Keratinocyte (primary cell): Measurements from ENCODE around the gene ITGB2. TPM values are rescaled to one million over a fixed set of nuclear protein-coding genes. Genes with fewer than 3 reads are reported as not detected.

Experiments
- DNase-seq: peaks from one replicate; pipeline ENCODE4 v3.0.0-alpha.2; 2011; ENCODE audit warnings: low read depth, missing footprints, low spot score
- FAIRE-seq: peaks from 2 replicates; lab custom pipeline; 2011; peaks lifted over from hg19 to GRCh38; lab: Jason Lieb, UNC
- H2AFZ ChIP-seq: 2 replicates; pipeline ENCODE4 v1.6.0; 2012; ENCODE audit warnings: low read length, control low read depth, inconsistent platforms; ENCODE audit not compliant: control insufficient read depth
- H3K27ac ChIP-seq: 2 replicates; pipeline ENCODE4 v1.5.1; 2011; ENCODE audit warnings: low read length; ENCODE audit not compliant: control insufficient read depth, insufficient read depth
- H3K27me3 ChIP-seq: 3 replicates; pipeline ENCODE4 v1.6.0; 2011; ENCODE audit warnings: low read length; ENCODE audit not compliant: control insufficient read depth, insufficient read depth; ENCODE audit errors: extremely low read depth
- H3K36me3 ChIP-seq, 2 experiments: 2 replicates in 1 of 2; 3 replicates in 1 of 2; pipeline ENCODE4 v1.5.1; 2011; ENCODE audit warnings: low read length in 2 of 2, mild to moderate bottlenecking in 1 of 2; ENCODE audit not compliant: control insufficient read depth in 2 of 2, insufficient read depth in 2 of 2; ENCODE audit errors: extremely low read depth in 1 of 2
- H3K4me1 ChIP-seq: 3 replicates; pipeline ENCODE4 v1.5.1; 2011; ENCODE audit warnings: low read length; ENCODE audit not compliant: control insufficient read depth, insufficient read depth; ENCODE audit errors: extremely low read depth
- H3K4me2 ChIP-seq: 3 replicates; pipeline ENCODE4 v1.6.0; 2011; ENCODE audit warnings: low read depth, low read length; ENCODE audit not compliant: control insufficient read depth, insufficient read depth; ENCODE audit errors: extremely low read depth
- H3K4me3 ChIP-seq, 3 experiments: fragments of 200-600 bp in 1 of 3; sonication (generic) in 1 of 3; 2 replicates in 2 of 3; 3 replicates in 1 of 3; pipeline ENCODE4 v1.5.1; 2011 to 2016; ENCODE audit warnings: low read length in 3 of 3, mild to moderate bottlenecking in 3 of 3, control low read depth in 2 of 3, inconsistent platforms in 1 of 3, low read depth in 1 of 3, mixed read lengths in 1 of 3, mixed run types in 1 of 3, moderate library complexity in 1 of 3; ENCODE audit not compliant: control insufficient read depth in 2 of 3, insufficient read depth in 2 of 3; ENCODE audit errors: extremely low read depth in 1 of 3
- H3K79me2 ChIP-seq: 2 replicates; pipeline ENCODE4 v1.6.0; 2012; ENCODE audit warnings: low read length; ENCODE audit not compliant: control insufficient read depth, insufficient read depth
- H3K9ac ChIP-seq: 3 replicates; pipeline ENCODE4 v1.6.0; 2011; ENCODE audit warnings: low read length; ENCODE audit not compliant: control insufficient read depth, insufficient read depth; ENCODE audit errors: extremely low read depth
- H3K9me1 ChIP-seq: 3 replicates; pipeline ENCODE4 v1.6.0; 2011; ENCODE audit warnings: low read length; ENCODE audit not compliant: control insufficient read depth, insufficient read depth; ENCODE audit errors: extremely low read depth
- H3K9me3 ChIP-seq: 2 replicates; pipeline ENCODE4 v1.5.1; 2012; ENCODE audit warnings: low read depth, low read length; ENCODE audit not compliant: control insufficient read depth
- H4K20me1 ChIP-seq: 3 replicates; pipeline ENCODE4 v1.6.0; 2011; ENCODE audit warnings: low read length; ENCODE audit not compliant: control insufficient read depth, insufficient read depth; ENCODE audit errors: extremely low read depth
- EZH2 ChIP-seq: IDR thresholded peaks from one replicate; pipeline ENCODE4 v1.6.1; 2012; ENCODE audit warnings: inconsistent platforms, mild to moderate bottlenecking, low read length, moderate library complexity
- dilution Hi-C: fragments of 300-500 bp; cut with MboI; formaldehyde crosslinking; loops from one replicate; pipeline ENCODE4 v1.7.0; 2020; ENCODE audit warnings: low sequenced_read_pairs; ENCODE audit not compliant: extremely low pct_ligation_motif_present
- polyA plus RNA-seq, 5 experiments: library from polyadenylated mRNA; depleted of rRNA in 3 of 5; stranded (reverse) in 3 of 5; stranded (forward) in 1 of 5; unstranded in 1 of 5; fragments of >200 nt; gene quantifications; 1 replicate in 1 of 5; 2 replicates in 3 of 5; 3 replicates in 1 of 5; pipeline versions ENCODE4 v1.2.1 to v1.2.3, GENCODE V29; 2011 to 2012; ENCODE audit warnings: missing spikeins in 2 of 5, low read depth in 1 of 5, low replicate concordance in 1 of 5
- TF ChIP-seq, protein P1 (sequence below), 3 experiments: IDR thresholded peaks in 1 of 3; conservative IDR thresholded peaks in 1 of 3; optimal IDR thresholded peaks in 1 of 3; 2 replicates in 2 of 3; 3 replicates in 1 of 3; pipeline versions ENCODE3 to v1.5.1; 2011; ENCODE audit warnings: low read length in 3 of 3, mild to moderate bottlenecking in 3 of 3, moderate library complexity in 2 of 3, control low read depth in 1 of 3, inconsistent platforms in 1 of 3; ENCODE audit not compliant: insufficient read depth in 2 of 3; ENCODE audit errors: extremely low read depth in 1 of 3

ITGB2 gene
- polyA plus RNA-seq, 1 donor (not counting 4 experiments of a cell fraction or from before 2014, with no cell fraction given): 0.55 TPM

DNA sequence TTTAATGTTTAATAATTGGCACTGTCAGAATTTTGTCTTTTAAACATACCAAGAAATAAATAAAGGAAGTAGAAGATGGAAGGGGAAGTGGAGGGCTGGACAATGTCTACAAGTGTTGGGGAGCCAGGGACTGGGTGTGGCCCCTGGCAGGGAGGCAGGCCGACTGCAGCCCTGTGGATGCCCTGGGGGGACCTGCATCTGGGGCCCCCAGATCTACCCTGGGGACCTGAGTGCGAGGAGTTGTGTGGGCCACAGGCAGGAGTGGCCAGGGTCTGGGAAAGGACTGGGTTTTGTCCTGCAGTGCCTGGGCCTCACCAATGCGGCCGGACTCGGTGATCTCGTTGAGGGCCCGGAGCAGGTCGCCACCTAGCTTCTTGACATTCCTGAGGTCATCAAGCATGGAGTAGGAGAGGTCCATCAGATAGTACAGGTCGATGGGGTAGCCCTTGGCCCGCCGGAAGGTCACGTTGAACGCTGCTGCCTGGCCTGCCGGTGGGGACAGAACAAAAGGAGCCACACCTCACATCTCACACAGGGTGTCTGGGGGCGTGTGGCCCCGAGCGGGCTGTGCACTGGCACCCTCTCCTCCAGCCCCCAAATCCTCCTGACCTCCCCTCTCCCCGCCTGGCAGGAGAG lies 17.5 kb downstream of the ITGB2 start:
- H3K4me2 ChIP-seq: no peak overlapping the region
- no peaks in the 10 kb centered on the region for H3K79me2 ChIP-seq
- no peak for TF ChIP-seq EZH2
- TF ChIP-seq, protein P1, sequence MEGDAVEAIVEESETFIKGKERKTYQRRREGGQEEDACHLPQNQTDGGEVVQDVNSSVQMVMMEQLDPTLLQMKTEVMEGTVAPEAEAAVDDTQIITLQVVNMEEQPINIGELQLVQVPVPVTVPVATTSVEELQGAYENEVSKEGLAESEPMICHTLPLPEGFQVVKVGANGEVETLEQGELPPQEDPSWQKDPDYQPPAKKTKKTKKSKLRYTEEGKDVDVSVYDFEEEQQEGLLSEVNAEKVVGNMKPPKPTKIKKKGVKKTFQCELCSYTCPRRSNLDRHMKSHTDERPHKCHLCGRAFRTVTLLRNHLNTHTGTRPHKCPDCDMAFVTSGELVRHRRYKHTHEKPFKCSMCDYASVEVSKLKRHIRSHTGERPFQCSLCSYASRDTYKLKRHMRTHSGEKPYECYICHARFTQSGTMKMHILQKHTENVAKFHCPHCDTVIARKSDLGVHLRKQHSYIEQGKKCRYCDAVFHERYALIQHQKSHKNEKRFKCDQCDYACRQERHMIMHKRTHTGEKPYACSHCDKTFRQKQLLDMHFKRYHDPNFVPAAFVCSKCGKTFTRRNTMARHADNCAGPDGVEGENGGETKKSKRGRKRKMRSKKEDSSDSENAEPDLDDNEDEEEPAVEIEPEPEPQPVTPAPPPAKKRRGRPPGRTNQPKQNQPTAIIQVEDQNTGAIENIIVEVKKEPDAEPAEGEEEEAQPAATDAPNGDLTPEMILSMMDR (optimal IDR thresholded peaks at IDR 0.05 in 1 of 3, IDR thresholded peaks at IDR 0.05 in 1 of 3, conservative IDR thresholded peaks at IDR 0.05 in 1 of 3; ENCODE audit: extremely low read depth in 1 of 3, insufficient read depth in 2 of 3, low read length in 3 of 3): no peak
- H3K36me3 ChIP-seq: no peaks in the 10 kb centered on the region
- dilution Hi-C loops: no loop called here
- H3K9me3 ChIP-seq: no peaks in the 10 kb centered on the region
- H3K9me1 ChIP-seq: no peaks in the 10 kb centered on the region
- FAIRE-seq (no peak), DNase-seq (no peak)
- no peak overlapping the region for H2AFZ ChIP-seq
- H3K27ac ChIP-seq: no peak overlapping the region
- no peaks in the 10 kb centered on the region for H3K4me1 ChIP-seq
- no peak overlapping the region for H3K9ac ChIP-seq
- no peak overlapping the region for H3K4me3 ChIP-seq
- peaks cover 45% of the 10 kb centered on the region for H3K27me3 ChIP-seq
- no peaks in the 10 kb centered on the region for H4K20me1 ChIP-seq

GRCh38 chr21:44902268-44903049 lies 18.2 kb downstream of the ITGB2 start:
- no peaks in the 10 kb centered on the region for H4K20me1 ChIP-seq
- H2AFZ ChIP-seq: no peak overlapping the region
- H3K4me2 ChIP-seq: no peak overlapping the region
- no peaks in the 10 kb centered on the region for H3K9me3 ChIP-seq
- no peak for DNase-seq
- peaks cover 49% of the 10 kb centered on the region for H3K27me3 ChIP-seq
- H3K4me1 ChIP-seq: no peaks in the 10 kb centered on the region
- no peaks in the 10 kb centered on the region for H3K36me3 ChIP-seq
- peak; percentile 9 for FAIRE-seq
- dilution Hi-C loops: no loop called here
- no peaks in the 10 kb centered on the region for H3K9me1 ChIP-seq
- no peak overlapping the region for H3K9ac ChIP-seq
- no peaks in the 10 kb centered on the region for H3K79me2 ChIP-seq
- TF ChIP-seq, protein P1 (optimal IDR thresholded peaks at IDR 0.05 in 1 of 3, IDR thresholded peaks at IDR 0.05 in 1 of 3, conservative IDR thresholded peaks at IDR 0.05 in 1 of 3; ENCODE audit: extremely low read depth in 1 of 3, insufficient read depth in 2 of 3, low read length in 3 of 3): no peak
- TF ChIP-seq EZH2: no peak
- H3K27ac ChIP-seq: no peak overlapping the region
- no peak overlapping the region for H3K4me3 ChIP-seq
